ENCODE data around the gene AOPEP.

AOPEP gene

GRCh38 chr9:94726495-94727191 is at the start of gene AOPEP:
TSS of gene AOPEP (plus strand) at chr9:94726699. CDS start at chr9:94759784, 33,085 bp downstream.
- in situ Hi-C loops (cut with MboI; ENCODE audit: low pct_unique_long_range_greater_than_20kb, low sequenced_read_pairs): no loop called here
- DNase-seq: peak; percentile 97

- in situ Hi-C loops (cut with MboI; ENCODE audit: low pct_unique_long_range_greater_than_20kb, low sequenced_read_pairs): no loop called here
- DNase-seq: no peak
Measured at GRCh38 chr9:94677929-94678328, 48.6 kb upstream of the AOPEP start.

GRCh38 chr9:94679587-94679986 is 46.9 kb upstream of the AOPEP start:
- in situ Hi-C loops (cut with MboI; ENCODE audit: low pct_unique_long_range_greater_than_20kb, low sequenced_read_pairs): no loop called here
- DNase-seq: no peak

GRCh38 chr9:94680020-94680419 is 46.5 kb upstream of the AOPEP start:
- no peak for DNase-seq
- in situ Hi-C loops (cut with MboI; ENCODE audit: low pct_unique_long_range_greater_than_20kb, low sequenced_read_pairs): no loop called here

- in situ Hi-C loops (cut with MboI; ENCODE audit: low pct_unique_long_range_greater_than_20kb, low sequenced_read_pairs): no loop called here
- DNase-seq: no peak
Measured at GRCh38 chr9:94680621-94681020, 45.9 kb upstream of the AOPEP start.

- in situ Hi-C loops (cut with MboI; ENCODE audit: low pct_unique_long_range_greater_than_20kb, low sequenced_read_pairs): no loop called here
- peak; percentile 69 for DNase-seq
Measured at GRCh38 chr9:94681508-94681907, 45.0 kb upstream of the AOPEP start.

- in situ Hi-C loops (cut with MboI; ENCODE audit: low pct_unique_long_range_greater_than_20kb, low sequenced_read_pairs): no loop called here
- no peak for DNase-seq
Measured at GRCh38 chr9:94685359-94685758, 41.1 kb upstream of the AOPEP start.

- DNase-seq: no peak
- in situ Hi-C loops (cut with MboI; ENCODE audit: low pct_unique_long_range_greater_than_20kb, low sequenced_read_pairs): no loop called here
Measured at GRCh38 chr9:94687451-94687850, 39.0 kb upstream of the AOPEP start.

GRCh38 chr9:94690344-94690743 is 36.2 kb upstream of the AOPEP start:
- in situ Hi-C loops (cut with MboI; ENCODE audit: low pct_unique_long_range_greater_than_20kb, low sequenced_read_pairs): no loop called here
- no peak for DNase-seq

- no peak for DNase-seq
- in situ Hi-C loops (cut with MboI; ENCODE audit: low pct_unique_long_range_greater_than_20kb, low sequenced_read_pairs): no loop called here
Measured at GRCh38 chr9:94692601-94693000, 33.9 kb upstream of the AOPEP start.

- in situ Hi-C loops (cut with MboI; ENCODE audit: low pct_unique_long_range_greater_than_20kb, low sequenced_read_pairs): no loop called here
- no peak for DNase-seq
Measured at GRCh38 chr9:94693485-94694204, 32.9 kb upstream of the AOPEP start.

GRCh38 chr9:94696545-94696944 is 30.0 kb upstream of the AOPEP start:
- DNase-seq: no peak
- in situ Hi-C loops (cut with MboI; ENCODE audit: low pct_unique_long_range_greater_than_20kb, low sequenced_read_pairs): no loop called here

- DNase-seq: no peak
- in situ Hi-C loops (cut with MboI; ENCODE audit: low pct_unique_long_range_greater_than_20kb, low sequenced_read_pairs): no loop called here
Measured at GRCh38 chr9:94697972-94698581, 28.4 kb upstream of the AOPEP start.

GRCh38 chr9:94699715-94700373 is 26.7 kb upstream of the AOPEP start:
- DNase-seq: no peak
- in situ Hi-C loops (cut with MboI; ENCODE audit: low pct_unique_long_range_greater_than_20kb, low sequenced_read_pairs): no loop called here

GRCh38 chr9:94700445-94700844 is 26.1 kb upstream of the AOPEP start:
- no peak for DNase-seq

GRCh38 chr9:94703488-94704140 is 22.9 kb upstream of the AOPEP start:
- in situ Hi-C loops (cut with MboI; ENCODE audit: low pct_unique_long_range_greater_than_20kb, low sequenced_read_pairs): no loop called here
- DNase-seq: no peak

More at GRCh38 chr9:94700445-94700844, 26.1 kb upstream of the AOPEP start:
- in situ Hi-C loops (cut with MboI; ENCODE audit: low pct_unique_long_range_greater_than_20kb, low sequenced_read_pairs): no loop called here

GRCh38 chr9:94705162-94705702 is 21.3 kb upstream of the AOPEP start:
- no peak for DNase-seq
- in situ Hi-C loops (cut with MboI; ENCODE audit: low pct_unique_long_range_greater_than_20kb, low sequenced_read_pairs): no loop called here

- in situ Hi-C loops (cut with MboI; ENCODE audit: low pct_unique_long_range_greater_than_20kb, low sequenced_read_pairs): no loop called here
- DNase-seq: no peak
Measured at GRCh38 chr9:94706922-94707321, 19.6 kb upstream of the AOPEP start.
